Activated CD8-positive, alpha-beta memory T cell treated with anti-CD3 and anti-CD28 coated beads, Interleukin-2, amount 50 U/mL, for 48 hours (primary cell): Measurements from ENCODE around the gene PLEKHA7.
"Not testable (repeated sequence)": the region's sequence is repeated elsewhere in the genome, so short reads cannot be mapped to it uniquely, and the experiment has no call there.

ENCODE experiments used
- DNase-seq: peaks from one replicate; pipeline ENCODE4 v3.0.0-alpha.2; 2020

PLEKHA7 gene, protein sequence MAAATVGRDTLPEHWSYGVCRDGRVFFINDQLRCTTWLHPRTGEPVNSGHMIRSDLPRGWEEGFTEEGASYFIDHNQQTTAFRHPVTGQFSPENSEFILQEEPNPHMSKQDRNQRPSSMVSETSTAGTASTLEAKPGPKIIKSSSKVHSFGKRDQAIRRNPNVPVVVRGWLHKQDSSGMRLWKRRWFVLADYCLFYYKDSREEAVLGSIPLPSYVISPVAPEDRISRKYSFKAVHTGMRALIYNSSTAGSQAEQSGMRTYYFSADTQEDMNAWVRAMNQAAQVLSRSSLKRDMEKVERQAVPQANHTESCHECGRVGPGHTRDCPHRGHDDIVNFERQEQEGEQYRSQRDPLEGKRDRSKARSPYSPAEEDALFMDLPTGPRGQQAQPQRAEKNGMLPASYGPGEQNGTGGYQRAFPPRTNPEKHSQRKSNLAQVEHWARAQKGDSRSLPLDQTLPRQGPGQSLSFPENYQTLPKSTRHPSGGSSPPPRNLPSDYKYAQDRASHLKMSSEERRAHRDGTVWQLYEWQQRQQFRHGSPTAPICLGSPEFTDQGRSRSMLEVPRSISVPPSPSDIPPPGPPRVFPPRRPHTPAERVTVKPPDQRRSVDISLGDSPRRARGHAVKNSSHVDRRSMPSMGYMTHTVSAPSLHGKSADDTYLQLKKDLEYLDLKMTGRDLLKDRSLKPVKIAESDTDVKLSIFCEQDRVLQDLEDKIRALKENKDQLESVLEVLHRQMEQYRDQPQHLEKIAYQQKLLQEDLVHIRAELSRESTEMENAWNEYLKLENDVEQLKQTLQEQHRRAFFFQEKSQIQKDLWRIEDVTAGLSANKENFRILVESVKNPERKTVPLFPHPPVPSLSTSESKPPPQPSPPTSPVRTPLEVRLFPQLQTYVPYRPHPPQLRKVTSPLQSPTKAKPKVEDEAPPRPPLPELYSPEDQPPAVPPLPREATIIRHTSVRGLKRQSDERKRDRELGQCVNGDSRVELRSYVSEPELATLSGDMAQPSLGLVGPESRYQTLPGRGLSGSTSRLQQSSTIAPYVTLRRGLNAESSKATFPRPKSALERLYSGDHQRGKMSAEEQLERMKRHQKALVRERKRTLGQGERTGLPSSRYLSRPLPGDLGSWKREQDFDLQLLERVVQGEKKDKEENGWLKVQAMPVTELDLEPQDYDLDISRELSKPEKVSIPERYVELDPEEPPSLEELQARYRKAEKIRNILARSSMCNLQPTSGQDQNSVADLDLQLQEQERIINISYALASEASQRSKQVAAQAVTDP

GRCh38 chr11:17014321-17014832, at the start of gene PLEKHA7:
Gene PLEKHA7 (minus strand): TSS chr11:17014414. CDS start chr11:17014401, 13 bp downstream.
- no peak for DNase-seq

GRCh38 chr11:17063171-17064002, 49.2 kb upstream of the PLEKHA7 start:
- peak; percentile 81 for DNase-seq

DNA sequence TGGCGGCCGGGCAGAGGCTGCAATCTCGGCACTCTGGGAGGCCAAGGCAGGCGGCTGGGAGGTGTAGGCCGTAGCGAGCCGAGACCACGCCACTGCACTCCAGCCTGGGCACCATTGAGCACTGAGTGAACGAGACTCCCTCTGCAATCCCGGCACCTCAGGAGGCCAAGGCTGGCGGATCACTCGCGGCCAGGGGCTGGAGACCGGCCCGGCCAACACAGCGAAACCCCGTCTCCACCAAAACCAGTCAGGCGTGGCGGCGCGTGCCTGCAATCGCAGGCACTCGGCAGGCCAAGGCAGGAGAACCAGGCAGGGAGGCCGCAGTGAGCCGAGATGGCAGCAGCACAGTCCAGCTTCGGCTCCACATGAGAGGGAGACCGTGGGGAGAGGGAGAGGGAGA, 36.9 kb upstream of the PLEKHA7 start:
- DNase-seq = not testable (repeated sequence)

GRCh38 chr11:17048491-17048890, 34.3 kb upstream of the PLEKHA7 start:
- not testable (repeated sequence) for DNase-seq

- no peak for DNase-seq
Measured at GRCh38 chr11:17046690-17047089, 32.5 kb upstream of the PLEKHA7 start.

GRCh38 chr11:17036666-17037658, 22.7 kb upstream of the PLEKHA7 start:
- no peak for DNase-seq

DNA sequence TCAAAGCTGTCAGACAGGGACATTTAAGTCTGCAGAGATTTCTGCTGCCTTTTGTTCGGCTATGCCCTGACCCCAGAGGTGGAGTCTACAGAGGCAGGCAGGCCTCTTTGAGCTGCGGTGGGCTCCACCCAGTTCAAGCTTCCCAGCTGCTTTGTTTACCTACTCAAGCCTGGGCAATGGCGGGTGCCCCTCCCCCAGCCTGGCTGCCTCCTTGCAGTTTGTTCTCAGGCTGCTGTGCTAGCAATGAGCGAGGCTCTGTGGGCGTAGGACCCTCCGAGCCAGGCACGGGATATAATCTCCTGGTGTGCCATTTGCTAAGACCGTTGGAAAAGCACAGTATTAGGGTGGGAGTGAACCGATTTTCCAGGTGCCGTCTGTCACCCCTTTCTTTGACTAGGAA, 19.8 kb upstream of the PLEKHA7 start:
- DNase-seq = not testable (repeated sequence)

DNA sequence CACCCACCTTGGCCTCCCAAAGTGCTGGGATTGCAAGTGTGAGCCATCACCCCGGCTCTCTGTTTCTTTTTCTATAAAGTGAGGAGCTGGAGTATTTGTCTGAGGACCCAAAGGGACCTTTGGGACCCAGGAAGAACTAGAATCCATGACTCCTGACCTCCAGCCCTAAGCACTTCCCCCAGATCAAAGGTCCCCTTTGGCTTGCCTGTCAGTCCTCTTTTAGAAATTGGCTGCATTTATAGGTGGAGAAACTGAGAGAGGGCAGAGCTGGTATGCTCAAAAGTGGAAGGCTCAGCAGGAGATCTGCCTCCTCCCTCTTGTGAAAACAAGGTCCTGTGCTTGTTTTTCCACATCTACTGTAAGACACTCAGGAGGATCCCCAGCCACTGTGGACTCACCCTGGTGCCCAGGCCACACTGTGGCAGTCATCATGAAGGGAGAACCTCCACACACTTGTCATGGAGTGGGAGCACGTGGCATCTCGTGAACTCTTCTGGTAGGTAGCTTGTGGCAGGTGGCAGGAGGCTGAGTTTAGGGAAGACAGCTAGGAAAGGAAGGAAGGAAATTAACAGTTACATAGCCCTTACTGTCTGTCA, 12.4 kb upstream of the PLEKHA7 start:
- no peak for DNase-seq

- no peak for DNase-seq
Measured at GRCh38 chr11:17024924-17025323, 10.7 kb upstream of the PLEKHA7 start.

DNA sequence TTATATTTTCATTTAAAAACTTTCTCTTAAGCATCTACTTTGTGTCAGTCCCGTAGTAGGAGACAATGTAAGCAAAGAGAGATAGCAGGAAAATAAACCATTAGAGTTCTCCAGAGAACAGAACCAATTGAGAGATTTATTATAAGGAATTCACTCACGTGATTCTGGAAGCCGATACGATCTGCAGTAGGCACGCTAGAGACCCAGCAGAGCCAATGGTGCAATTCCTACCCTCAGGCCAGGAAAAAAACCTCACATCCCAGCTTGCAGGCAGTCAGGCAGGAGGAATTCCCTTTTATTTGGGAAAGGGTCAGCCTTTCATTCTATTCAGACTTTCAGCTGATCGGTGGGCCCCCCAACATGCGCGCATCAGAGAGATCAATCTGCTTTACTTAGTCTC, 7.3 kb upstream of the PLEKHA7 start:
- no peak for DNase-seq

GRCh38 chr11:17020831-17021230, 6.6 kb upstream of the PLEKHA7 start:
- DNase-seq = no peak

- DNase-seq = no peak
Measured at GRCh38 chr11:17019232-17019631, 5.0 kb upstream of the PLEKHA7 start.

DNA sequence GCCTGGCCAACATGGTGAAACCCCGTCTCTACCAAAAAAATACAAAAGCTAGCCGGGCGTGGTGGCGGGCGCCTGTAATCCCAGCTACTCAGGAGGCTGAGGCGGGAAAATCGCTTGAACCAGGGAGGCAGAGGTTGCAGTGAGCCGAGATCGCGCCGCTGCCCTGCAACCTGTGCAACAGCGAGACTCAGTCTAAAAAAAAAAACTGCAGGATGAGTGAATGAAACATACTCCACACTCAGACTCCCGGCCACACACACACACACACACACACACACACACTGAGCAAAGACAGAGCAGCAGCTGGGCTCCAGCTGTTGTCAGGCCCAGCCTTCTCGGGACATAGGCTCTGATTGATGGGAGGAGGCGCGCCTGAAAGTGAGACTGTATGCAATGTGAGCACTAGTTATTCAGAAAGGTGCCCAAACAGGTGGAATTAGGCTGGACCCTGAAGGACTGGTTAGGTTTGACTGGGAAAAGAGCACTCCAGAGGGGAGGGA, 1.5 kb upstream of the PLEKHA7 start:
- DNase-seq = no peak

DNA sequence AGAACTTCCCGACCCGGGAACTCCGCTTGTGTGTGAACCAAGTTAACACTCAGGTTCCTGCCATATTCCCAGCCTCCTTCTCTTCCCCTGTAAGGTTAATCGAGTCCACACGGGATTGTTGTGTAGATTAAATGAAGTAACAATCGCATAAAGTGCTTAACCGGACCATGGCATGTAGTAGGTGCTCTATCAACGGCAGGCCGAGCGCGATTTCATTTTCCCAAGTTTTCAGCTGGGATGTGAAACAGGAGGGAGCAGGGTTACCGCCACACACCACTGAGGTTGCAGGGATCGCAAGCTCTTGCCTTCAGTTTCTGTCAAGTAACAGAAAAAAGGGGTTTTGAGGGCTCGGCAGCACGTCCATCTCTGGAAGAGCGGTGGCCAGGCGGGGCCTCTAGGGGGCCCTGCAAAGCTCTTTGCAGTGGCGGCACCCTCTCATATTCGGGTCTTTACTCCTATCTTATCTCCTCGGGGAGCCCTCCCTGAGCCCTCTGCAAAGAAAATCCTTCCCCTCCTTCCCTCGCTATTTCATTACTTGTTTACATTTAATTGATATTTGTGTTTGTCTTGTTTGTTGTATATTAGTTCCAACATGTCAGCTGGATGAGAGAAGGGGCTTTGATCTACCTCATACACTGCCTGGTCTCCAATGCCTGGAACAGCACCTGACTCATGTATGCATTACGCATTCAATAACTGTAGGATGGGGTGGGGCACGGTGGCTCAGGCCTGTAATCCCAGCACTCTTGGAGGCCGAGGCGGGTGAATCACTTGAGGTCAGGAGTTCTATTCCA, 816 bp upstream of the PLEKHA7 start:
- peak; percentile 57 for DNase-seq

GRCh38 chr11:17013548-17014320, 480 bp downstream of the PLEKHA7 start:
- DNase-seq = no peak

DNA sequence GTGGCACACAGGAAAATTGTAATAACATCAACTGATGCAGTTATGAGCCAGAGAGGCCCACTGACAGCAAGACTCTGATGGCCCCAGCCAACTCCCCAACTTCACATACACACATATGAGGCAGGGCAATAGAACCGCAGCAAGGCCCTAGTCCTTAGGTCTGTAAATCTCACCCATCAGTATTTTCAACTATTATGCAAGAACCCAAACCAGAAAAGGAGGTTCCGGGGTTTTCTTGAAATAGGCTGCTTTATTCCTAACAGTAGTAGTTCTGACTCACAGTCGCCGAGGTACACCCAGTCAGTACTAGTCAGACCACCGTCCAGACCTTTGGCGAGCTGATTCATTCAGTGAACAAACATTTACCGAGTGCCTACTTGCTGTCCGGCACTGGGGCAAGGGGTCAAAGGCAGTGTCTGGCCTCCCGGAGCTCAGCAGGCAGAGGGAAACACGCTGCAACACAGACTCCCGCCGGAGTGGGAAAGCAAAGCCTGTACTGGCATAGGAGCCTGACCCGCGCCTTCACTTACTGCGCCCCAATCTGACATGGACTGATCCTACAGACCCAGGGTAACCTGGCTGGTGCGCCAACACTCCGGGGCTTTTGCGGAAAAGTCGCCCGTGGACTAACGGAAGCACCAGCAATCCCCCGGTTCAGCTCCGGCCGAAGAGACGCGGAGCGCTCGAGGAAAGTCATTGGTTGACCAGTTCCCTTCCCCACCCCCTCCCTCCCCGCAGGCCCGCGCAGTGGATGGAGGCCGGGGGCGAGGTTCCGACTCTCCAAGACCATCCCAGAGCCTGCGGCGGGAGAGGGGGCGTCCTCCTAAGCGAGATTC, 1.3 kb downstream of the PLEKHA7 start:
- DNase-seq = no peak

DNA sequence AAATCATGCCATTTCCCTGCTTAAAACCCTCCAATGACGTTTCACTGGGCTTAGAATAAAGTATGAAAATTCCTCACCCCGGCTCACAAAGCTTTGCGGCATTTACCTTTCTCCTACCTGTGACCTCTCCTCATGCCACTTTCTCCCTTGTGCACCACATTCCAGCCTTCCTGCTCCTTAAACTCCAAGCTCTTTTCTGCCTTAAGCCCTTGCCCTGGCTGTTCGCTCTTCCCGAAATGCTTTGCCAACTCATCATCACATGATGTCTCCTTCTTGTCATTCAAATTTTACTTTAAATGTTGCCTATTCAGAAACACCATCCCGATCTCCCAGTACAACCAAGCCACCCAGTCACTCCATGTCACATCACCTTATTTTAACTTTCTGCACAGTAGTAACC, 2.0 kb downstream of the PLEKHA7 start:
- DNase-seq = no peak
